ENCODE data around the gene IQGAP1. TPM values are rescaled to one million over a fixed set of nuclear protein-coding genes. Genes with fewer than 3 reads are reported as not detected.
"Not testable (repeated sequence)": the region's sequence is repeated elsewhere in the genome, so short reads cannot be mapped to it uniquely, and the experiment has no call there.

The IQGAP1 gene
- total RNA-seq, 1 experiment from 2014 or later = 264 TPM

GRCh38 chr15:90512981-90513380, 124.9 kb downstream of the IQGAP1 start:
- Mint-ChIP-seq H3K27me3 (ENCODE audit: insufficient read depth, unreplicated experiment) (no peaks in the 10 kb centered on the region), H3K27ac (ENCODE audit: low read depth, unreplicated experiment) (no peak overlapping the region), H3K4me3 (ENCODE audit: unreplicated experiment) (no peak overlapping the region), H3K36me3 (ENCODE audit: insufficient read depth, unreplicated experiment) (peaks cover 7% of the 10 kb centered on the region), H3K4me1 (ENCODE audit: insufficient read depth, unreplicated experiment) (no peaks in the 10 kb centered on the region), H3K9me3 (ENCODE audit: unreplicated experiment) (no peaks in the 10 kb centered on the region)
- no peak for DNase-seq (ENCODE audit: unreplicated experiment)
- ChIA-PET CTCF (interaction anchor here (1.3 to 1.8 kb wide), 3 partner anchors 31 to 373 kb away, joined by 3 to 7 read pairs (median 6); no protein-coding TSS in a partner anchor), POLR2A (no interaction called here)
- no TSS peak for BruUV-seq (replicated peaks)
- intact Hi-C loops (cut with micrococcal nuclease) = no loop called here
- no peak for TF ChIP-seq CTCF (IDR thresholded peaks at IDR 0.05; ENCODE audit: unreplicated experiment)

- Mint-ChIP-seq H3K4me3 (ENCODE audit: unreplicated experiment) (no peak overlapping the region), H3K4me1 (ENCODE audit: insufficient read depth, unreplicated experiment) (no peaks in the 10 kb centered on the region), H3K36me3 (ENCODE audit: insufficient read depth, unreplicated experiment) (peaks cover 7% of the 10 kb centered on the region), H3K9me3 (ENCODE audit: unreplicated experiment) (no peaks in the 10 kb centered on the region), H3K27me3 (ENCODE audit: insufficient read depth, unreplicated experiment) (no peaks in the 10 kb centered on the region), H3K27ac (ENCODE audit: low read depth, unreplicated experiment) (no peak overlapping the region)
- no peak for DNase-seq (ENCODE audit: unreplicated experiment)
- CTCF ChIA-PET = interaction anchor here (0.6 to 1.8 kb wide), 3 partner anchors 31 to 373 kb away, joined by 3 to 7 read pairs (median 6); no protein-coding TSS in a partner anchor
- POLR2A ChIA-PET = interaction anchor here (0.7 kb wide), 1 partner anchor 48 kb away, joined by 3 read pairs; no protein-coding TSS in a partner anchor
- intact Hi-C loops (cut with micrococcal nuclease) = no loop called here
- BruUV-seq (replicated peaks) = no TSS peak
- no peak for TF ChIP-seq CTCF (IDR thresholded peaks at IDR 0.05; ENCODE audit: unreplicated experiment)
Measured at GRCh38 chr15:90513448-90513847, 125.4 kb downstream of the IQGAP1 start.

GRCh38 chr15:90513893-90514292, 125.9 kb downstream of the IQGAP1 start:
- CTCF ChIA-PET = interaction anchor here (0.6 to 1.8 kb wide), 4 partner anchors 31 to 372 kb away, joined by 3 to 7 read pairs (median 4); no protein-coding TSS in a partner anchor
- intact Hi-C loops (cut with micrococcal nuclease); H3K9me3 Mint-ChIP-seq (ENCODE audit: unreplicated experiment); H3K4me3 Mint-ChIP-seq (ENCODE audit: unreplicated experiment); H3K27me3 Mint-ChIP-seq (ENCODE audit: insufficient read depth, unreplicated experiment); BruUV-seq (replicated peaks); H3K27ac Mint-ChIP-seq (ENCODE audit: low read depth, unreplicated experiment); H3K36me3 Mint-ChIP-seq (ENCODE audit: insufficient read depth, unreplicated experiment); H3K4me1 Mint-ChIP-seq (ENCODE audit: insufficient read depth, unreplicated experiment); DNase-seq (ENCODE audit: unreplicated experiment): not testable (repeated sequence)
- POLR2A ChIA-PET = interaction anchor here (0.7 kb wide), 1 partner anchor 48 kb away, joined by 3 read pairs; no protein-coding TSS in a partner anchor

DNA sequence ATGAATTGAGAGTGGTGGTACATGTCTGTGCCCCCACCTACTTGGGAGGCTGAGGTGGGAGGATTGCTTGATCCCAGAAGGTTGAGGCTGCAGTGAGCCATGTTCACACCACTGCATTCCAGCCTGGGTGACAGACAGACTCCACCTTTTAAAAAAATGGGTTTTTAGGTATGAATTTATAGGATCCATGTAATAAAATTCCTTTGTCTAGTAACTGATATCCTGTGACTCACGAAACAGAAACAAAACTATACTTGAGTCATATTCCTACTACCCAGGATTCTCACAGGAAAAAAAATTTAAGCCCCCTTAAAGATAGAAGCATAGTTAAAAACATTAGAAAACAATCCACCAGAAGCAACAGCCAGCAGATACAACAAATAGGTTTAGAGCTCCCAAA, 131.6 kb downstream of the IQGAP1 start:
- Mint-ChIP-seq H3K36me3 (ENCODE audit: insufficient read depth, unreplicated experiment) (no peaks in the 10 kb centered on the region), H3K27me3 (ENCODE audit: insufficient read depth, unreplicated experiment) (no peaks in the 10 kb centered on the region), H3K4me1 (ENCODE audit: insufficient read depth, unreplicated experiment) (no peaks in the 10 kb centered on the region), H3K4me3 (ENCODE audit: unreplicated experiment) (no peak overlapping the region), H3K9me3 (ENCODE audit: unreplicated experiment) (no peaks in the 10 kb centered on the region), H3K27ac (ENCODE audit: low read depth, unreplicated experiment) (no peak overlapping the region)
- no TSS peak for BruUV-seq (replicated peaks)
- POLR2A ChIA-PET = interaction anchor here (0.9 kb wide), 1 partner anchor 11 kb away, joined by 3 read pairs; no protein-coding TSS in a partner anchor
- DNase-seq (ENCODE audit: unreplicated experiment) = no peak
- intact Hi-C loops (cut with micrococcal nuclease) = no loop called here
- TF ChIP-seq CTCF (IDR thresholded peaks at IDR 0.05; ENCODE audit: unreplicated experiment) = no peak
- CTCF ChIA-PET = interaction anchor here (0.6 to 0.7 kb wide), 4 partner anchors 36 to 382 kb away, joined by 3 to 6 read pairs (median 3); no protein-coding TSS in a partner anchor

Measured in MCF 10A (cell line).